Measurements from ENCODE around the gene RWDD3.

RWDD3 gene

GRCh38 chr1:95236784-95237575 lies 3.0 kb downstream of the RWDD3 start:
- Mint-ChIP-seq H3K4me3 (peak overlapping the region in 1 of 2 donors; percentile 15), H3K9me3 (no peaks in the 10 kb centered on the region), H3K4me1 (ENCODE audit: low read depth in 2 of 2) (peaks cover 21 to 47% of the 10 kb centered on the region in 2 donors), H3K27ac (peak overlapping the region in 1 of 2 donors; percentile 33), H3K36me3 (ENCODE audit: insufficient read depth) (peaks cover 17% of the 10 kb centered on the region), H3K27me3 (no peaks in the 10 kb centered on the region)
- DNase-seq, result no peak
- no peak for ATAC-seq (replicated peaks)

GRCh38 chr1:95237981-95238703 lies 4.1 kb downstream of the RWDD3 start:
- Mint-ChIP-seq H3K9me3 (no peaks in the 10 kb centered on the region), H3K27ac (peak overlapping the region in 1 of 2 donors; percentile 23), H3K36me3 (ENCODE audit: insufficient read depth) (peaks cover 19% of the 10 kb centered on the region), H3K27me3 (no peaks in the 10 kb centered on the region), H3K4me1 (ENCODE audit: low read depth in 2 of 2) (peaks cover 21 to 50% of the 10 kb centered on the region in 2 donors), H3K4me3 (no peak overlapping the region)
- ATAC-seq (replicated peaks) (no peak), DNase-seq (no peak)

GRCh38 chr1:95245029-95245428 lies 11.0 kb downstream of the RWDD3 start:
- no peaks in the 10 kb centered on the region for H3K27me3 Mint-ChIP-seq
- no peaks in the 10 kb centered on the region for H3K9me3 Mint-ChIP-seq
- peaks cover 36% of the 10 kb centered on the region for H3K36me3 Mint-ChIP-seq (ENCODE audit: insufficient read depth)
- DNase-seq (no peak), ATAC-seq (replicated peaks) (no peak)
- no peak overlapping the region for H3K4me3 Mint-ChIP-seq
- peak overlapping the region in 1 of 2 donors; percentile 39 for H3K27ac Mint-ChIP-seq
- H3K4me1 Mint-ChIP-seq (ENCODE audit: low read depth in 2 of 2), result peaks cover 11 to 26% of the 10 kb centered on the region in 2 donors

- Mint-ChIP-seq H3K4me3 (no peak overlapping the region), H3K36me3 (ENCODE audit: insufficient read depth) (peaks cover 37% of the 10 kb centered on the region), H3K27ac (peak overlapping the region in 1 of 2 donors; percentile 33)
Observed at GRCh38 chr1:95246511-95246910, 12.5 kb downstream of the RWDD3 start.

GRCh38 chr1:95247607-95248006 lies 13.6 kb downstream of the RWDD3 start:
- ATAC-seq (replicated peaks), result no peak
- Mint-ChIP-seq H3K4me3 (no peak overlapping the region), H3K4me1 (ENCODE audit: low read depth in 2 of 2) (peaks cover 8 to 18% of the 10 kb centered on the region in 2 donors), H3K9me3 (no peaks in the 10 kb centered on the region), H3K36me3 (ENCODE audit: insufficient read depth) (peaks cover 35% of the 10 kb centered on the region), H3K27me3 (no peaks in the 10 kb centered on the region), H3K27ac (no peak overlapping the region)
- no peak for DNase-seq

More at GRCh38 chr1:95246511-95246910, 12.5 kb downstream of the RWDD3 start:
- Mint-ChIP-seq H3K9me3 (no peaks in the 10 kb centered on the region), H3K27me3 (no peaks in the 10 kb centered on the region), H3K4me1 (ENCODE audit: low read depth in 2 of 2) (peaks cover 8 to 18% of the 10 kb centered on the region in 2 donors)
- DNase-seq (no peak), ATAC-seq (replicated peaks) (no peak)

GRCh38 chr1:95249916-95250315 lies 15.9 kb downstream of the RWDD3 start:
- Mint-ChIP-seq H3K4me3 (no peak overlapping the region), H3K4me1 (ENCODE audit: low read depth in 2 of 2) (peaks cover 5 to 9% of the 10 kb centered on the region in 2 donors), H3K9me3 (no peaks in the 10 kb centered on the region), H3K27me3 (no peaks in the 10 kb centered on the region), H3K27ac (peak overlapping the region in 1 of 2 donors; percentile 31), H3K36me3 (ENCODE audit: insufficient read depth) (peaks cover 32% of the 10 kb centered on the region)
- ATAC-seq (replicated peaks) (no peak), DNase-seq (no peak)

GRCh38 chr1:95252422-95252821 lies 18.4 kb downstream of the RWDD3 start:
- H3K9me3 Mint-ChIP-seq, result no peaks in the 10 kb centered on the region
- no peak overlapping the region for H3K27ac Mint-ChIP-seq
- no peak for ATAC-seq (replicated peaks)
- no peaks in the 10 kb centered on the region for H3K27me3 Mint-ChIP-seq
- DNase-seq, result no peak
- H3K4me1 Mint-ChIP-seq (ENCODE audit: low read depth in 2 of 2), result peaks cover 0 to 3% of the 10 kb centered on the region in 2 donors
- H3K36me3 Mint-ChIP-seq (ENCODE audit: insufficient read depth), result peaks cover 19% of the 10 kb centered on the region
- H3K4me3 Mint-ChIP-seq, result no peak overlapping the region

- no peaks in the 10 kb centered on the region for H3K4me1 Mint-ChIP-seq (ENCODE audit: low read depth in 2 of 2)
- ATAC-seq (replicated peaks) (no peak), DNase-seq (no peak)
- H3K27me3 Mint-ChIP-seq, result no peaks in the 10 kb centered on the region
- no peaks in the 10 kb centered on the region for H3K9me3 Mint-ChIP-seq
- H3K36me3 Mint-ChIP-seq (ENCODE audit: insufficient read depth), result peaks cover 12% of the 10 kb centered on the region
- H3K27ac Mint-ChIP-seq, result no peak overlapping the region
- no peak overlapping the region for H3K4me3 Mint-ChIP-seq
Observed at GRCh38 chr1:95254959-95255358, 20.9 kb downstream of the RWDD3 start.

- Mint-ChIP-seq H3K27me3 (no peaks in the 10 kb centered on the region), H3K36me3 (ENCODE audit: insufficient read depth) (peaks cover 11% of the 10 kb centered on the region), H3K9me3 (no peaks in the 10 kb centered on the region), H3K4me1 (ENCODE audit: low read depth in 2 of 2) (no peaks in the 10 kb centered on the region), H3K4me3 (no peak overlapping the region), H3K27ac (no peak overlapping the region)
- no peak for ATAC-seq (replicated peaks)
- no peak for DNase-seq
Observed at GRCh38 chr1:95255826-95256225, 21.8 kb downstream of the RWDD3 start.

GRCh38 chr1:95257758-95258157 lies 23.7 kb downstream of the RWDD3 start:
- ATAC-seq (replicated peaks) (no peak), DNase-seq (no peak)
- Mint-ChIP-seq H3K27ac (no peak overlapping the region), H3K4me1 (ENCODE audit: low read depth in 2 of 2) (no peaks in the 10 kb centered on the region), H3K4me3 (no peak overlapping the region), H3K36me3 (ENCODE audit: insufficient read depth) (peaks cover 4% of the 10 kb centered on the region), H3K9me3 (peaks cover 0 to 2% of the 10 kb centered on the region in 2 donors), H3K27me3 (no peaks in the 10 kb centered on the region)

- peaks cover 0 to 2% of the 10 kb centered on the region in 2 donors for H3K9me3 Mint-ChIP-seq
- DNase-seq (no peak), ATAC-seq (replicated peaks) (no peak)
- H3K27me3 Mint-ChIP-seq, result no peaks in the 10 kb centered on the region
- H3K27ac Mint-ChIP-seq, result no peak overlapping the region
- H3K4me1 Mint-ChIP-seq (ENCODE audit: low read depth in 2 of 2), result no peaks in the 10 kb centered on the region
- H3K36me3 Mint-ChIP-seq (ENCODE audit: insufficient read depth), result no peaks in the 10 kb centered on the region
- H3K4me3 Mint-ChIP-seq, result no peak overlapping the region
Observed at GRCh38 chr1:95259245-95259644, 25.2 kb downstream of the RWDD3 start.

GRCh38 chr1:95262913-95263312 lies 28.9 kb downstream of the RWDD3 start:
- H3K27ac Mint-ChIP-seq, result no peak overlapping the region
- H3K36me3 Mint-ChIP-seq (ENCODE audit: insufficient read depth), result no peaks in the 10 kb centered on the region
- H3K27me3 Mint-ChIP-seq, result peaks cover 0 to 7% of the 10 kb centered on the region in 2 donors
- no peak overlapping the region for H3K4me3 Mint-ChIP-seq
- no peaks in the 10 kb centered on the region for H3K4me1 Mint-ChIP-seq (ENCODE audit: low read depth in 2 of 2)
- DNase-seq, result no peak
- ATAC-seq (replicated peaks), result no peak
- peaks cover 0 to 2% of the 10 kb centered on the region in 2 donors for H3K9me3 Mint-ChIP-seq

- ATAC-seq (replicated peaks), result no peak
- Mint-ChIP-seq H3K4me3 (no peak overlapping the region), H3K36me3 (ENCODE audit: insufficient read depth) (no peaks in the 10 kb centered on the region), H3K27ac (no peak overlapping the region), H3K27me3 (peaks cover 0 to 7% of the 10 kb centered on the region in 2 donors), H3K4me1 (ENCODE audit: low read depth in 2 of 2) (no peaks in the 10 kb centered on the region), H3K9me3 (peaks cover 0 to 2% of the 10 kb centered on the region in 2 donors)
- DNase-seq, result no peak
Observed at GRCh38 chr1:95263450-95263849, 29.4 kb downstream of the RWDD3 start.

GRCh38 chr1:95265106-95265505 lies 31.1 kb downstream of the RWDD3 start:
- no peak for DNase-seq
- no peak overlapping the region for H3K27ac Mint-ChIP-seq
- H3K27me3 Mint-ChIP-seq, result peaks cover 0 to 7% of the 10 kb centered on the region in 2 donors
- peaks cover 0 to 2% of the 10 kb centered on the region in 2 donors for H3K9me3 Mint-ChIP-seq
- no peaks in the 10 kb centered on the region for H3K4me1 Mint-ChIP-seq (ENCODE audit: low read depth in 2 of 2)
- H3K36me3 Mint-ChIP-seq (ENCODE audit: insufficient read depth), result no peaks in the 10 kb centered on the region
- ATAC-seq (replicated peaks), result no peak
- H3K4me3 Mint-ChIP-seq, result no peak overlapping the region
